ENCODE data around the gene CYFIP1.
A peak's percentile ranks its signal among the peaks of the same experiment; 100 is the strongest.

Gene CYFIP1

GRCh38 chr15:22918056-22918455 is 62.1 kb downstream of the CYFIP1 start:
- no peak for DNase-seq (ENCODE audit: low read depth, low spot score)

DNA sequence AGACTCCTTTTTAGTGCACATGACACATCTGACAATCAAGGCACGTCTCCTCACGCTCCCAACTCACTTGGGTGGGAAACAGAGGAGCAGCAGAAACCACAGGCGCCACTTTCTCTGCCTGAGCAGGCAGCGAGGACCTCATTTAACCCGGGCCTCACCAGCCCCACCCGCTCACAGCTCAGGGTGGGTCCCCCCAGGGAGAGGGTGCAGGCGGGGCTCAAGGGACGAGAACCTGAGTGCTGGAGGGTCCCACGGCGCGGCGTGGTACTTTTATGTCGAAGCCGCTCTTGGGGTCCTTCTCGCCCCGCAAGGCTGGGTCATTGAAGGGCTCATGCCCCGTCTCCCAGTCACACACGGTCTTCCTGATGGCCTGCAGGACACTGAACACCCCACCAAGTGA is 62.6 kb downstream of the CYFIP1 start:
- no peak for DNase-seq (ENCODE audit: low read depth, low spot score)

DNA sequence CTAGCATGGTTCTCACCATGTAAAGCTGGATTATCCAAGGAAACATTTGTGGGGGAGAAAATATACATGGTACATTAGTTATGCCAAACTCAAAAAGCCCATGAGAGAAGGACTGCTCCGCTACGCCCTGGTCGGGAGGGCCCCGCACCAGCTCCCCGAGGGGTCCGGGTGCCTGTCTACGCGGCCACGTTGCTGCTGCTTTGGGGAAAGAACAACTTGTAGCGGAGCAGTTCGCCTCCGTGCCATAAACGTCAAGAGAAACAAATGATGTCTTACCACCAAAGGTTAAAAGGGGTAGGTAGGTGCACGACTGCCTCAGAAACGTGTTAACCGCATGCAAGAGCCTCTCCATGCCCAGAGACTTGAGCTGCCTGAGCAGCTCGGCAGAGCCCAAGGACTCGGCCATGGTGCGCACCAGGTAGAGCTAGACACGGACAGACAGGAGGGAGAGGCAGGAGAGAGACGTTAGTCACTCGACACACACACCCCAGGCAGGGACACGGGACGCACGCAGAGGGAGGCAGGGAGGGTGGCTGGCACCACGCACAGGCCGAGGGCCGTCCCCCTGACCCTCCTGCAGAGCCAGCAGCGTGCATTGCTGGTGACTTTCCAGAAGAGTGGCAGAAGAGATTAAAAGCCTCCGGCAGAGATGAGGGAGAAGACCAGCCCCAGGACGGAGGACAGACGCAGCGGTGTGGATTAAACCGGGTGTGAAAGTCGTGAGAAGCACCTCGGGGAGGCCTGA is 63.4 kb downstream of the CYFIP1 start:
- no peak for DNase-seq (ENCODE audit: low read depth, low spot score)

GRCh38 chr15:22915866-22916515 is 64.2 kb downstream of the CYFIP1 start:
- DNase-seq (ENCODE audit: low read depth, low spot score): no peak

DNA sequence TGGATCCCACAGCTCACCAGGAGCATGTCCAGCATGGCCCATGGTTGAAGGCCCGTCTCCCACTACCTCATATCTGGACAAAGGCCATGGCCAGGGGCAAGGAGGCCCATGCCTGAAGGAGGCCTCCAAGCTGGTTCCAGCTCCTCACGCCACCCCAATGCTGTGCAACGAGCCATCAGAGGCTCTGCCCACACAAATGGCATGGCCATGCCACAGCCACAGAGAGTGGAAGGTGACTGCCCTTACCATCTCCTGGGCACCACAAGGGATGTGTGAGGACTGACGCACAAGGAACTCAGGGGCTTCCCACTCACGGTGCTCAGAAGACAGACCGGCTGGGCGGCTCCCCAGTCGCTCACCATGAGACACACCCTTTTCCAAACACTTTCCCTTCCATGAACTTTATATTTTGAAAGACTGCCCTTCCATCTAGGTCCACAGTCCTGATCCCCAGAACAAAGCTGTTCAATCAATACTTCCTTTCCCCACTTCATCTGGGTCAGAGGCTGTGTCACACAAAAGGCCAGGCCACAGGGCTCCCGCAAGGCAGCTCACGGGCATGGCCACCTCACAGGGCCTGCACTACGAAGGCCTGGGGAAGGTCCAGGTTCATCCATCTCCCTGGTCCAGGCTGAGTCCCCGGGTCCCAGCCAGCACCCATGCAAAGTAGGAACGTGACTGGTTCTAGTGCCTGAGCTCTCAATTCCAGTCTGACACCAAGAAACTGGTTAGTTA is 66.4 kb downstream of the CYFIP1 start:
- DNase-seq (ENCODE audit: low read depth, low spot score): no peak

DNA sequence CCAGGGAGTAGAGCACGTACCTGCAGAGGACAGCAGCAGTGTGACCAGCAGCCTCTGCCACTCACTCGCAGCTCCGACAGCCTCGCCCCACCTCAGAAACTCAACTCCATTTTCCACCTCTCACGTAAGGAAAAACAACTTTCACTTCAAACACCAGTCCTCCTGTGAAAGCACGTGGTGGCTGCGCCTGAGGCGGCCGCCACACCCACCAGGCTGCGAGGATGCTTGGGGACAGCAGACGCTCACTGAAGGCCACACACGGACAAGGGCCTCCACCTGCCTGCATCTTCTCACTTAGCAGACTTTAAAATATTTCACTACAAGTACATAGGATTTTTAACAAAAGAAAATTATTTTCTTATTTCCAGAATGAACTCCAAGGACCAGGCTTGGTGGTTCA is 67.9 kb downstream of the CYFIP1 start:
- DNase-seq (ENCODE audit: low read depth, low spot score): peak; percentile 32

- no peak for DNase-seq (ENCODE audit: low read depth, low spot score)
Measured at GRCh38 chr15:22911306-22911705, 68.9 kb downstream of the CYFIP1 start.

DNA sequence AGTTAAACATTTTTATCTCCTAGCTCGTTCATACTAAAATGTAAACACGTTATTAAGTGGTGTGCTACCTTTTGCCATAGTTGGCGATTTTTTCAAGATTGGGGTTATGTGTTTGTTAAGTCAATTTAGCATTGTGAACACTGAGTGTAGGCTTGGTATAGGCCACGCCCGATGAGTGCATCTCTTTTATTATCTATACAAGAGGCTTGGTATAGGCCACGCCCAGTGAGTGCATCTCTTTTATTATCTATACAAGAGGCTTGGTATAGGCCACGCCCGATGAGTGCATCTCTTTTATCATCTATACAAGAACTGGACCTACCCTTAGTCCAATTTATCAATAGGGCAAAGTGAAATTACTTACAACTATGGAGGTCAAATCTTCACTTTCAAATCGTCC is 71.3 kb downstream of the CYFIP1 start:
- no peak for DNase-seq (ENCODE audit: low read depth, low spot score)

- no peak for DNase-seq (ENCODE audit: low read depth, low spot score)
Measured at GRCh38 chr15:22907161-22907950, 72.8 kb downstream of the CYFIP1 start.

DNA sequence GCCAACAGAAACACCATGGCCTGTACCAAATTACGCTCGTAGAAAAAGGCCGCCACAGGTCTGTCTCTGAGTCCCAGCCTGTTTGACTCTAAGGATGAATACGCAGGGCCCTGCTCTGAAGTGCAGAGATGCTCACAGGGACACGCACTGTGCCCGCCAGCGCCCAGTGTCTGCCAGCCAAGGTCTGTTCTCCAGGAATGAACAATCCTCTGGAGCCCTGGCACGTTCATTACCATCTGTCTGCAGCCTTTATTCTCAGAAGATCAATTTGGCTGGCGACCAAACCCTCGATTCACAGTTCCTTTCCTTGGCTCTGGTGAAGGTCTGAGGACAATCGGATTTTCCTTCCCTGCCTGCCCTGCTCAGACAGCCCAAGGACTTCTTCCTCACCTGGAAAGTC is 75.4 kb downstream of the CYFIP1 start:
- DNase-seq (ENCODE audit: low read depth, low spot score): no peak

GRCh38 chr15:22903961-22904534 is 76.1 kb downstream of the CYFIP1 start:
- DNase-seq (ENCODE audit: low read depth, low spot score): no peak

DNA sequence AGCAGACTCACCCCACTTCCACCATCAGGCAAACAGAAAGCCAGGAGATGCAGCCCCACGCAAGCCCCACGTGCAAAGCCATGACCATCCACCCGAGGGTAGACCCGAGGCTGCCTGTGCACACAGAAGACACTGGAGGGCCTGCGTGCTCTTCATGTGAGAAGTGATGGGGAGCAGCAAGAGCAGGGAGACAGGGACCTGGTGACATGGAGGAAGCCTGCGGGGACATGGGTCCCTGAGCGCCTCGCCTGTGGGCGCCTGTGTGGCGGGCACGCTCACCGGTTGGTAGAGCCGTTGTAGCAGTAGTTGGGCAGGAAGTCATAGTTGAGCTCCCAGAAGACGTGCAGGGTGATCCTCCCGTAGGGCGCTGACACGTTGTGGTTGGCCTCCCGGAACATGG is 76.7 kb downstream of the CYFIP1 start:
- DNase-seq (ENCODE audit: low read depth, low spot score): no peak

- DNase-seq (ENCODE audit: low read depth, low spot score): no peak
Measured at GRCh38 chr15:22902981-22903380, 77.2 kb downstream of the CYFIP1 start.

DNA sequence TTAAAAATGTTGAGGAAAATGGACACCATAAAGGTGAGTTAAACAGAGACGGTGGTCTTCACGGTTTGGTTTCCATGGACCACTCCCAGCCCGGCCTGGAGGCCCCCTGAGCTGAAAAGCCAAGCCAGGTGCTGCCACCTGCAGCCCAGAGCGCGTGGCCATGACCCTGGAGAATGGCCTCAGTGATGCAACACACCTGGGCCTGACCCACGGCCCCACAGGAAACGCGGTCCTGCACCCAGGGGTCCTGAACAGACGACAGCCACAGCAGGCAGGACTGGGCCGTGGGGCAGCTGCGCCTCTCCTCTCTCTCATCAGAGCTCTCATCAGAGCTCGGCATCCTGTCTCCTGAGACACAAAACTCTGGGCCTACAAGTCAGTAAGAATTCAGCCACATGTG is 77.6 kb downstream of the CYFIP1 start:
- DNase-seq (ENCODE audit: low read depth, low spot score): no peak

DNA sequence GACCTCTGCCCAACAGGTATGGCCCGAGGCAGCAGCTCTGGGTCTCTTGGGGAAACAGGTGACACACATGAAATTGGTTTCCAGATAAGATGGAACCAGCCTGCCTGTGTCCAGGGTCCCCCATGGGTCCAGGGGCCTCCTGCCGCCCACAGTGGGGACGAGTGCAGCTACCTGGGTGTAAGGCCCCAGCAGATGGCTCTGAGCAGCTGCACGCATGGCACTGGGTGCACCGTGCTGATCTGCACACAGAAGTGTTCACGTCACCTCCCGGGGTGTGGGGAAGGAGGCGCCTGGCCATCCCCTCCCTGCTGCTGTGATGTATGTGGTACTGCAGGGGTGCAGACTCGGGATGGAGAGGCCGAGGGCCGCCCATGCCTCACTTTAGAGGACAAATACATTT is 78.1 kb downstream of the CYFIP1 start:
- DNase-seq (ENCODE audit: low read depth, low spot score): no peak

DNA sequence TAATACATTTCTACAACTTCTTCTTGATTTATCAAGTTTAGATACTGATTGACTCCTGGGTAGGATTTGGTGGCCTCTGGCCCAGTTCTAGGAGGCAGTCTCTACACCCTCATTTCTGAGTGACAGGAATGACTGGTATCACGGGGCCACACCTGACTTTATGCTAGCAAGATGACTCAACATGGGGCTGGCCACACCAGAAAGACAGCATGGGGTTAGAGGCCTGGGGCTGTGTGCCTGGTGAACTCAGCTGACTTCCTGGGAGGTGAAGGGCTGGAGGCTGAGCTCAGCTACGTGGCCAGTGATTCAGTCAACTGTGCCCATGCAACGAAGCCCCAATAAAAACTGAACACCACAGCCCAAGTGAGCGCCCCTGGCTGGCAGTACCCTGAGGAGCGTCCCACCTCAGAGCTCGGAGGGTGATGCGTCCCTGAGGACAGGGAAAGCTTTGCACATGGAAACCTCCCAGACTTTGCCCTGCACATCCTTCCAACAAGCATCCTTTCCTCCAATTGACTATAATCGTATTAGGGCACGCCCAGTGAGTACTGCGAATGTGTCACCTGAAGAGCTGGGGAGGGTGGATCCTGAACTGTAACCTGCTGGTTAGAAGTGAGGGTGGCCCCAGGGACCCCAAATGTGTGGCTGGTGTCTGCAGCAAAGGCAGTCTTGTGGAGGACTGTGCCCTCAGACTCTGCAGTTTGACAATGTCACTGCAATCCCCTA is 84.5 kb downstream of the CYFIP1 start:
- DNase-seq (ENCODE audit: low read depth, low spot score): peak; percentile 86

GRCh38 chr15:22893881-22894280 is 86.3 kb downstream of the CYFIP1 start:
- DNase-seq (ENCODE audit: low read depth, low spot score): no peak

DNA sequence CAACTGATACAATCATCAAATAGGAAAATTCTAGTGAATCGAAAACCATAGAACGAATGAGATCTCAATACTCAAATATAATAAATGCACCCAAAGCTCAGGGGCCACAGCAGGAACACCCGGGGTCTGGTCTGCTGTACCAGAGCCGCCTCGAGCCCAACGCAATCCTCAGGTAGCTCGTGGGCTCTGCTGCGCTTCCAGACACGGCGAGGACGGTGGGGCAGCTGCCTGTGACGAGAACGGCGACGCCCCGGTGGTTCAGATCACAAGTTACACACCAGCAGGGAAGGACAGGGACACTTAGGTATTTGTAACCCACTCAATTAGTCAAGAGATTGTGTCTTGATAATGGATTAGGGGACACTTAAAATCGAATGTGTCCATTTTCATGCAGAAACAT is 87.1 kb downstream of the CYFIP1 start:
- no peak for DNase-seq (ENCODE audit: low read depth, low spot score)

- peak; percentile 67 for DNase-seq (ENCODE audit: low read depth, low spot score)
Measured at GRCh38 chr15:22892333-22892732, 87.8 kb downstream of the CYFIP1 start.

- no peak for DNase-seq (ENCODE audit: low read depth, low spot score)
Measured at GRCh38 chr15:22891426-22892210, 88.5 kb downstream of the CYFIP1 start.
